ENCODE measurements around the gene GIGYF2. TPM values are rescaled to one million over a fixed set of nuclear protein-coding genes. Genes with fewer than 3 reads are reported as not detected.

Gene GIGYF2
- polyA plus RNA-seq, 1 donor from 2014 or later = 52.6 TPM

- Histone ChIP-seq H3F3A (ENCODE audit: insufficient read depth, low read length, poor library complexity, severe bottlenecking) (no peaks in the 10 kb centered on the region), H3K9me3 (ENCODE audit: low read length) (no peaks in the 10 kb centered on the region), H3K79me2 (replicated peaks; ENCODE audit: insufficient read depth, low read length) (no peaks in the 10 kb centered on the region), H3K9me2 (ENCODE audit: insufficient read depth, low read length) (no peaks in the 10 kb centered on the region), H3K9ac (ENCODE audit: low read length) (no peak overlapping the region), H3K4me2 (ENCODE audit: low read length) (no peak overlapping the region), H3K27ac (ENCODE audit: low read length) (no peak overlapping the region), H3K27me3 (ENCODE audit: insufficient read depth, low read depth, low read length) (no peaks in the 10 kb centered on the region), H2AFZ (ENCODE audit: low read depth, low read length) (no peak overlapping the region), H3K36me3 (ENCODE audit: insufficient read depth, low read length) (no peaks in the 10 kb centered on the region), H4K20me1 (ENCODE audit: insufficient read depth) (no peaks in the 10 kb centered on the region), H3K4me3 (ENCODE audit: low read length) (no peak overlapping the region)
- TF ChIP-seq CTCF (IDR thresholded peaks at IDR 0.05; ENCODE audit: poor library complexity, severe bottlenecking) = no peak
- TF ChIP-seq POLR2AphosphoS5 (IDR thresholded peaks at IDR 0.05) = no peak
- TF ChIP-seq MXI1 (conservative IDR thresholded peaks at IDR 0.05; ENCODE audit: poor library complexity, severe bottlenecking) = no peak
- no peak for TF ChIP-seq EP300 (conservative IDR thresholded peaks at IDR 0.05; ENCODE audit: poor library complexity, severe bottlenecking)
- TF ChIP-seq RAD21 (conservative IDR thresholded peaks at IDR 0.05) = no peak
- TF ChIP-seq TAF1 (IDR thresholded peaks at IDR 0.05; ENCODE audit: low read depth) = no peak
- TF ChIP-seq EZH2 (IDR thresholded peaks at IDR 0.05; ENCODE audit: borderline replicate concordance, insufficient read depth, low read length, poor library complexity, severe bottlenecking) = no peak
- TF ChIP-seq SMC3 (conservative IDR thresholded peaks at IDR 0.05; ENCODE audit: poor library complexity) = no peak
- TF ChIP-seq REST (IDR thresholded peaks at IDR 0.05; ENCODE audit: borderline replicate concordance) = no peak
Observed at GRCh38 chr2:232890536-232890895, 193.4 kb downstream of the GIGYF2 start.

GRCh38 chr2:232890896-232891601, 193.9 kb downstream of the GIGYF2 start:
- Histone ChIP-seq H3K9me3 (ENCODE audit: low read length) (no peaks in the 10 kb centered on the region), H4K20me1 (ENCODE audit: insufficient read depth) (no peaks in the 10 kb centered on the region), H3K9ac (ENCODE audit: low read length) (no peak overlapping the region), H3K79me2 (replicated peaks; ENCODE audit: insufficient read depth, low read length) (no peaks in the 10 kb centered on the region), H3K27me3 (ENCODE audit: insufficient read depth, low read depth, low read length) (no peaks in the 10 kb centered on the region), H3K36me3 (ENCODE audit: insufficient read depth, low read length) (no peaks in the 10 kb centered on the region), H3K9me2 (ENCODE audit: insufficient read depth, low read length) (no peaks in the 10 kb centered on the region), H3F3A (ENCODE audit: insufficient read depth, low read length, poor library complexity, severe bottlenecking) (no peaks in the 10 kb centered on the region), H3K4me2 (ENCODE audit: low read length) (no peak overlapping the region), H2AFZ (ENCODE audit: low read depth, low read length) (no peak overlapping the region), H3K4me3 (ENCODE audit: low read length) (no peak overlapping the region), H3K27ac (ENCODE audit: low read length) (no peak overlapping the region)
- no peak for TF ChIP-seq POLR2AphosphoS5 (IDR thresholded peaks at IDR 0.05)
- no peak for TF ChIP-seq TAF1 (IDR thresholded peaks at IDR 0.05; ENCODE audit: low read depth)
- no peak for TF ChIP-seq MXI1 (conservative IDR thresholded peaks at IDR 0.05; ENCODE audit: poor library complexity, severe bottlenecking)
- no peak for TF ChIP-seq EP300 (conservative IDR thresholded peaks at IDR 0.05; ENCODE audit: poor library complexity, severe bottlenecking)
- no peak for TF ChIP-seq RAD21 (conservative IDR thresholded peaks at IDR 0.05)
- TF ChIP-seq EZH2 (IDR thresholded peaks at IDR 0.05; ENCODE audit: borderline replicate concordance, insufficient read depth, low read length, poor library complexity, severe bottlenecking) = no peak
- no peak for TF ChIP-seq CTCF (IDR thresholded peaks at IDR 0.05; ENCODE audit: poor library complexity, severe bottlenecking)
- TF ChIP-seq REST (IDR thresholded peaks at IDR 0.05; ENCODE audit: borderline replicate concordance) = no peak
- TF ChIP-seq SMC3 (conservative IDR thresholded peaks at IDR 0.05; ENCODE audit: poor library complexity) = no peak

Data from neural cell (in vitro differentiated cells).